ENCODE results near the gene POU4F2. TPM values are rescaled to one million over a fixed set of nuclear protein-coding genes. Genes with fewer than 3 reads are reported as not detected.
A peak's percentile ranks its signal among the peaks of the same experiment; 100 is the strongest.

The POU4F2 gene
- total and polyA plus RNA-seq, 8 donors: not detected

DNA sequence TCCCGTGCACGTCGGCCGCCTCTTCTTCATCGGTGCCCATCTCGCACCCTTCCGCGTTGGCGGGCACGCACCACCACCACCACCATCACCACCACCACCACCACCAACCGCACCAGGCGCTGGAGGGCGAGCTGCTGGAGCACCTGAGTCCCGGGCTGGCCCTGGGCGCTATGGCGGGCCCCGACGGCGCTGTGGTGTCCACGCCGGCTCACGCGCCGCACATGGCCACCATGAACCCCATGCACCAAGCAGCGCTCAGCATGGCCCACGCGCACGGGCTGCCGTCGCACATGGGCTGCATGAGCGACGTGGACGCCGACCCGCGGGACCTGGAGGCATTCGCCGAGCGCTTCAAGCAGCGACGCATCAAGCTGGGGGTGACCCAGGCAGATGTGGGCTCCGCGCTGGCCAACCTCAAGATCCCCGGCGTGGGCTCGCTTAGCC lies 1.4 kb downstream of the POU4F2 start:
- Histone ChIP-seq H3K36me3 (no peaks in the 10 kb centered on the region), H3K4me1 (peaks cover 4 to 8% of the 10 kb centered on the region in 2 donors), H3K9me3 (no peaks in the 10 kb centered on the region), H3K27me3 (peaks cover 88 to 100% of the 10 kb centered on the region in 2 donors), H3K4me3 (no peak overlapping the region), H3K27ac (no peak overlapping the region)
- intact Hi-C loops (cut with DNase I): no loop called here
- DNase-seq: peak in 1 of 4 donors; percentile 73
- TF ChIP-seq, protein P1, sequence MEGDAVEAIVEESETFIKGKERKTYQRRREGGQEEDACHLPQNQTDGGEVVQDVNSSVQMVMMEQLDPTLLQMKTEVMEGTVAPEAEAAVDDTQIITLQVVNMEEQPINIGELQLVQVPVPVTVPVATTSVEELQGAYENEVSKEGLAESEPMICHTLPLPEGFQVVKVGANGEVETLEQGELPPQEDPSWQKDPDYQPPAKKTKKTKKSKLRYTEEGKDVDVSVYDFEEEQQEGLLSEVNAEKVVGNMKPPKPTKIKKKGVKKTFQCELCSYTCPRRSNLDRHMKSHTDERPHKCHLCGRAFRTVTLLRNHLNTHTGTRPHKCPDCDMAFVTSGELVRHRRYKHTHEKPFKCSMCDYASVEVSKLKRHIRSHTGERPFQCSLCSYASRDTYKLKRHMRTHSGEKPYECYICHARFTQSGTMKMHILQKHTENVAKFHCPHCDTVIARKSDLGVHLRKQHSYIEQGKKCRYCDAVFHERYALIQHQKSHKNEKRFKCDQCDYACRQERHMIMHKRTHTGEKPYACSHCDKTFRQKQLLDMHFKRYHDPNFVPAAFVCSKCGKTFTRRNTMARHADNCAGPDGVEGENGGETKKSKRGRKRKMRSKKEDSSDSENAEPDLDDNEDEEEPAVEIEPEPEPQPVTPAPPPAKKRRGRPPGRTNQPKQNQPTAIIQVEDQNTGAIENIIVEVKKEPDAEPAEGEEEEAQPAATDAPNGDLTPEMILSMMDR (IDR thresholded peaks at IDR 0.05): no peak
- ATAC-seq: no peak

DNA sequence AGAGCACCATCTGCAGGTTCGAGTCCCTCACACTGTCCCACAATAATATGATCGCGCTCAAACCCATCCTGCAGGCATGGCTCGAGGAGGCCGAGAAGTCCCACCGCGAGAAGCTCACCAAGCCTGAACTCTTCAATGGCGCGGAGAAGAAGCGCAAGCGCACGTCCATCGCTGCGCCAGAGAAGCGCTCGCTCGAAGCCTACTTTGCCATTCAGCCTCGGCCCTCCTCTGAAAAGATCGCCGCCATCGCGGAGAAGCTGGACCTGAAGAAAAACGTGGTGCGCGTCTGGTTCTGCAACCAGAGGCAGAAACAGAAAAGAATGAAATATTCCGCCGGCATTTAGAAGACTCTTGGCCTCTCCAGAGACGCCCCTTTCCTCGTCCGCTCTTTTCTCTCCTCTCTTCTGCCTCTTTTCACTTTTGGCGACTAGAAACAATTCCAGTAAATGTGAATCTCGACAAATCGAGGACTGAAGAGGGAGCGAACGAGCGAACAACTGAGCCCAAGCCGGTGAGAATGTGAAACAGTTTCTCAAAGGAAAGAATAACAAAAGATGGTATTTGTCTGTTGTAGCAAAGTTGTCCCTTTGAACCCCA lies 1.9 kb downstream of the POU4F2 start:
- Histone ChIP-seq H3K27me3 (peaks cover 88 to 98% of the 10 kb centered on the region in 2 donors), H3K36me3 (no peaks in the 10 kb centered on the region), H3K27ac (no peak overlapping the region), H3K4me1 (peaks cover 4 to 8% of the 10 kb centered on the region in 2 donors), H3K4me3 (no peak overlapping the region), H3K9me3 (no peaks in the 10 kb centered on the region)
- TF ChIP-seq, protein P1 (IDR thresholded peaks at IDR 0.05): no peak
- DNase-seq: no peak
- intact Hi-C loops (cut with DNase I): no loop called here
- no peak for ATAC-seq

DNA sequence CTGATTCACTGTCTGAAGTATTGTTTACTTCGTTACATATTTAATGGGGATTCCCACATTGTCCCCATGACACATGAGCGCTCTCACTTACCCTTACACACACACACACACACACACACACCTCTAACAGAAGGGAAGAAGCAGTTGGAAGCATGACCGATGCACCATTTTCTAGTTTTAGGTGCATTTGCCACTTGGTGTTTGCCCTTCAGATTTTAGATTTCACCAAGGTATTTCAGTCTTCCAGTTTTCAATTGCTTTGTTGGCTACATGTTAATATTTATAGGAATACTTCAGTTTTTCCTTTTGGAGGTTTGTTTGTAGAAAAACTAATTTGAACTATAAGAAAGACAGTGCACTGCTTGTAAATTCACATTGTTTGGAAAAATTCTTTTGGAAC lies 3.1 kb downstream of the POU4F2 start:
- ATAC-seq: no peak
- H3K9me3 ChIP-seq: no peaks in the 10 kb centered on the region
- DNase-seq: no peak
- no peaks in the 10 kb centered on the region for H3K36me3 ChIP-seq
- intact Hi-C loops (cut with DNase I): no loop called here
- TF ChIP-seq, protein P1 (IDR thresholded peaks at IDR 0.05): no peak
- H3K4me1 ChIP-seq: peaks cover 4 to 8% of the 10 kb centered on the region in 2 donors
- no peak overlapping the region for H3K4me3 ChIP-seq
- H3K27me3 ChIP-seq: peaks cover 88 to 98% of the 10 kb centered on the region in 2 donors
- H3K27ac ChIP-seq: no peak overlapping the region

DNA sequence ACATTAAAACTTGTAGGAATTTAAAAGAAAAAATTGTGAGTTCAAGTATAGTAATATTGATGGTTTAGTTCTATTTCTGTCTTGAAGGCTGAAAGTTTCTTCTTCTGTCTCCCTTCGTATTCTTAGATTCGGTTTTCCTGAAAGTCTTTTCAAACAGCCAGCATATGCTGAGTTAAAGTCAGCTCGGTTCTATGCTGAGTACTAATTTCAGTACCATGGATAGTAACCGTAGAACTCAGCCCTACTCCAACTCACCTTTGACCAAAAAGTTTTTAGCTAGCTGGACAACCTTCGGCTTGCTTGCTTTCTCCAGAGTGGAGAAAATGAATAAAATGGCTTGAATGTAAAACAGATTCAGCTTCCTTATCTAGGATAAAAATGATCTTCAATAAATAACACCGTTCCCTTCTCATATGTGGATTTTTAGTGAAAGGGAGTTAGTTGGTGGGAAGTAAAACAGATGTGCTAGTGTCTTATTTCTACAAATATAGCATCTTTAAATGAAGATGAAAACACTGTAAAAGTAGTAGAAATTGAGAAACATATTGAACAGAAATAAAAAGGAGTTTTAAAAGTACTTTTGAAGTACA lies 5.2 kb downstream of the POU4F2 start:
- H3K4me3 ChIP-seq: no peak overlapping the region
- H3K27me3 ChIP-seq: peaks cover 88 to 98% of the 10 kb centered on the region in 2 donors
- TF ChIP-seq, protein P1 (IDR thresholded peaks at IDR 0.05): no peak
- no peaks in the 10 kb centered on the region for H3K9me3 ChIP-seq
- H3K36me3 ChIP-seq: no peaks in the 10 kb centered on the region
- H3K4me1 ChIP-seq: peaks cover 2 to 4% of the 10 kb centered on the region in 2 donors
- ATAC-seq (peak; percentile 73), DNase-seq (peak in 2 of 4 donors; percentile 14 to 32)
- intact Hi-C loops (cut with DNase I): no loop called here
- H3K27ac ChIP-seq: no peak overlapping the region

DNA sequence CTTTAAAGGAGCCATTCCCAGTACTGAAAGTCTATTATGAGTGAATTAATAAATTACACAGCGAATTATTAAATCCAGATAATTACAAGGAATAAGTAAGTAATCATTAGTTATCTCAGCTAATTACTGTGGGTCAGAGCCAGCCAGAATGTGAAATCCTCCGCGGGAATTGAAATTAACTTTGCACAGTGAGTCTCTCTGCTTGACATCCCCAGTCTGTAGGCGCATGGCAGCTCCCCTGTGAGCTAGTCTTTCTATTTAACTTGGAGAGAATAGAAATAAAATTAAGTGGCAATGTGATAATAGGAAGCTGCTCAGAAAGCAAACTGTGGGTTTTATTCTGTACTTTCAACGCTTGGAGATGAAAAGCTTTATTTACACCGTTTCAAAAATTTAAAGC lies 7.2 kb downstream of the POU4F2 start:
- no peak overlapping the region for H3K27ac ChIP-seq
- ATAC-seq: no peak
- no peaks in the 10 kb centered on the region for H3K9me3 ChIP-seq
- H3K4me1 ChIP-seq: no peaks in the 10 kb centered on the region
- intact Hi-C loops (cut with DNase I): no loop called here
- no peaks in the 10 kb centered on the region for H3K36me3 ChIP-seq
- H3K4me3 ChIP-seq: no peak overlapping the region
- peaks cover 85 to 98% of the 10 kb centered on the region in 2 donors for H3K27me3 ChIP-seq
- DNase-seq: no peak
- TF ChIP-seq, protein P1 (IDR thresholded peaks at IDR 0.05): no peak

Measured in left lung (tissue), 10 donors.